Trophoblast cell (in vitro differentiated cells and primary cell): Measurements from ENCODE around the gene AGPS.

Experiments
- DNase-seq, 2 donors: peaks; one replicate each; pipeline ENCODE4 v3.0.0-alpha.2; 2016
- H2AFZ ChIP-seq: 2 replicates; pipeline ENCODE4 v1.6.1; 2013; ENCODE audit warnings: low read length, moderate library complexity, mild to moderate bottlenecking; ENCODE audit not compliant: insufficient read depth, poor library complexity
- H2AK5ac ChIP-seq: 2 replicates; pipeline ENCODE4 v1.6.1; 2013; ENCODE audit warnings: mild to moderate bottlenecking, low read length
- H2BK120ac ChIP-seq: 2 replicates; pipeline ENCODE4 v1.6.1; 2013; ENCODE audit warnings: low read length, mild to moderate bottlenecking, moderate library complexity; ENCODE audit not compliant: insufficient read depth, poor library complexity
- H2BK12ac ChIP-seq: 2 replicates; pipeline ENCODE4 v1.6.1; 2013; ENCODE audit warnings: mild to moderate bottlenecking, low read length, moderate library complexity
- H2BK5ac ChIP-seq: 2 replicates; pipeline ENCODE4 v1.6.1; 2013; ENCODE audit warnings: low read length, low read depth, moderate library complexity, mild to moderate bottlenecking; ENCODE audit not compliant: poor library complexity
- H3K14ac ChIP-seq: 2 replicates; pipeline ENCODE4 v1.6.1; 2013; ENCODE audit warnings: mild to moderate bottlenecking, low read length
- H3K18ac ChIP-seq: 2 replicates; pipeline ENCODE4 v1.6.1; 2013; ENCODE audit warnings: mild to moderate bottlenecking, low read length
- H3K23ac ChIP-seq: 2 replicates; pipeline ENCODE4 v1.6.1; 2013; ENCODE audit warnings: low read length
- H3K27ac ChIP-seq: 2 replicates; pipeline ENCODE4 v1.5.1; 2013; ENCODE audit warnings: low read depth, mild to moderate bottlenecking, inconsistent platforms, low read length, moderate library complexity
- H3K27me3 ChIP-seq: 2 replicates; pipeline ENCODE4 v1.6.1; 2013; ENCODE audit warnings: inconsistent platforms, mild to moderate bottlenecking, low read length, moderate library complexity; ENCODE audit not compliant: insufficient read depth
- H3K36me3 ChIP-seq, 2 experiments: 1 replicate in 1 of 2; 2 replicates in 1 of 2; pipeline ENCODE4 v1.6.1; 2013; ENCODE audit warnings: low read length in 2 of 2, mild to moderate bottlenecking in 2 of 2, moderate library complexity in 1 of 2; ENCODE audit not compliant: insufficient read depth in 2 of 2, control insufficient read depth in 1 of 2
- H3K4ac ChIP-seq: 2 replicates; pipeline ENCODE4 v1.6.1; 2013; ENCODE audit warnings: low read depth, mild to moderate bottlenecking, low read length, moderate library complexity
- H3K4me1 ChIP-seq, 2 experiments: 1 replicate in 1 of 2; 2 replicates in 1 of 2; pipeline ENCODE4 v1.6.1; 2013; ENCODE audit warnings: low read length in 2 of 2, mild to moderate bottlenecking in 2 of 2, moderate library complexity in 1 of 2; ENCODE audit not compliant: insufficient read depth in 2 of 2, control insufficient read depth in 1 of 2
- H3K4me2 ChIP-seq: 2 replicates; pipeline ENCODE4 v1.6.1; 2013; ENCODE audit warnings: inconsistent platforms, mild to moderate bottlenecking, low read length, moderate library complexity
- H3K4me3 ChIP-seq: 2 replicates; pipeline ENCODE4 v1.5.1; 2013; ENCODE audit warnings: mild to moderate bottlenecking, low read depth, low read length, inconsistent platforms
- H3K79me1 ChIP-seq: one replicate; pipeline ENCODE4 v1.6.1; 2013; ENCODE audit warnings: low read length
- H3K79me2 ChIP-seq: 2 replicates; pipeline ENCODE4 v1.6.1; 2013; ENCODE audit warnings: low read length, mild to moderate bottlenecking; ENCODE audit not compliant: control insufficient read depth, insufficient read depth, poor library complexity
- H3K9ac ChIP-seq: 2 replicates; pipeline ENCODE4 v1.6.1; 2013; ENCODE audit warnings: mild to moderate bottlenecking, low read length
- H3K9me3 ChIP-seq: 2 replicates; pipeline ENCODE4 v1.6.1; 2013; ENCODE audit warnings: low read depth, mild to moderate bottlenecking, control low read depth, inconsistent platforms, low read length; ENCODE audit not compliant: insufficient read depth
- H4K12ac ChIP-seq: 2 replicates; pipeline ENCODE4 v1.6.1; 2013; ENCODE audit warnings: low read depth, mild to moderate bottlenecking, low read length, moderate library complexity
- H4K8ac ChIP-seq: 2 replicates; pipeline ENCODE4 v1.6.1; 2013; ENCODE audit warnings: low read depth, mild to moderate bottlenecking, low read length, moderate library complexity
- H4K91ac ChIP-seq: one replicate; pipeline ENCODE4 v1.6.1; 2013; ENCODE audit warnings: low read depth, mild to moderate bottlenecking, low read length, moderate library complexity
- WGBS: extraction: QIAGEN DNeasy Blood & Tissue Kit; methylation state at CpG from one replicate; pipeline ENCODE4 v1.1.7; 2013; ENCODE audit warnings: missing lambda C conversion rate; ENCODE audit not compliant: insufficient read length, insufficient coverage; ENCODE audit errors: extremely low coverage; 5-methylcytosine and 5-hydroxymethylcytosine counted together

The AGPS gene

GRCh38 chr2:177547772-177548171, 155.2 kb downstream of the AGPS start:
- H3K18ac ChIP-seq, result no peak overlapping the region
- H3K9ac ChIP-seq, result no peak overlapping the region
- no peak overlapping the region for H4K12ac ChIP-seq
- no peak for DNase-seq
- H3K14ac ChIP-seq, result no peak overlapping the region
- H2AFZ ChIP-seq, result no peak overlapping the region
- H2BK12ac ChIP-seq, result no peak overlapping the region
- H2BK120ac ChIP-seq, result no peak overlapping the region
- peaks cover 4% of the 10 kb centered on the region for H3K79me1 ChIP-seq
- no peak overlapping the region for H2AK5ac ChIP-seq
- H3K4me3 ChIP-seq, result no peak overlapping the region
- peaks cover 4% of the 10 kb centered on the region in 2 experiments for H3K4me1 ChIP-seq
- H3K9me3 ChIP-seq, result peaks cover 4% of the 10 kb centered on the region
- no peaks in the 10 kb centered on the region for H3K36me3 ChIP-seq
- H4K8ac ChIP-seq, result no peak overlapping the region
- no CpG with 5 or more reads among the region's 1 CpG for WGBS
- no peak overlapping the region for H3K27ac ChIP-seq
- H3K4me2 ChIP-seq, result no peak overlapping the region
- H3K79me2 ChIP-seq, result peaks cover 2% of the 10 kb centered on the region
- H3K23ac ChIP-seq, result no peak overlapping the region
- no peak overlapping the region for H2BK5ac ChIP-seq
- no peak overlapping the region for H4K91ac ChIP-seq
- no peak overlapping the region for H3K4ac ChIP-seq
- H3K27me3 ChIP-seq, result no peaks in the 10 kb centered on the region

- no peaks in the 10 kb centered on the region for H3K27me3 ChIP-seq
- no peak overlapping the region for H2BK12ac ChIP-seq
- H2BK5ac ChIP-seq, result no peak overlapping the region
- no peak overlapping the region for H3K9ac ChIP-seq
- no peak overlapping the region for H3K4me3 ChIP-seq
- H3K4me1 ChIP-seq, result peaks cover 4% of the 10 kb centered on the region in 2 experiments
- no peaks in the 10 kb centered on the region for H3K36me3 ChIP-seq
- no peak overlapping the region for H2AFZ ChIP-seq
- no peak overlapping the region for H3K14ac ChIP-seq
- no peak overlapping the region for H3K4ac ChIP-seq
- peaks cover 7% of the 10 kb centered on the region for H3K79me1 ChIP-seq
- no peak overlapping the region for H4K12ac ChIP-seq
- H4K91ac ChIP-seq, result no peak overlapping the region
- no peak overlapping the region for H2BK120ac ChIP-seq
- no peak overlapping the region for H3K4me2 ChIP-seq
- no peak overlapping the region for H3K18ac ChIP-seq
- H3K79me2 ChIP-seq, result peaks cover 4% of the 10 kb centered on the region
- DNase-seq, result no peak
- no peak overlapping the region for H2AK5ac ChIP-seq
- no peak overlapping the region for H3K27ac ChIP-seq
- H4K8ac ChIP-seq, result no peak overlapping the region
- H3K9me3 ChIP-seq, result peaks cover 4% of the 10 kb centered on the region
- no peak overlapping the region for H3K23ac ChIP-seq
Measured at GRCh38 chr2:177548636-177549035, 156.1 kb downstream of the AGPS start.

GRCh38 chr2:177549171-177549570, 156.6 kb downstream of the AGPS start:
- no peak overlapping the region for H4K91ac ChIP-seq
- H3K9me3 ChIP-seq, result peaks cover 4% of the 10 kb centered on the region
- no peak overlapping the region for H3K4me3 ChIP-seq
- no peak overlapping the region for H3K14ac ChIP-seq
- H3K18ac ChIP-seq, result no peak overlapping the region
- H2BK5ac ChIP-seq, result no peak overlapping the region
- H2BK120ac ChIP-seq, result no peak overlapping the region
- H2AK5ac ChIP-seq, result no peak overlapping the region
- H4K12ac ChIP-seq, result no peak overlapping the region
- DNase-seq, result no peak
- no peak overlapping the region for H4K8ac ChIP-seq
- H3K4ac ChIP-seq, result no peak overlapping the region
- no peak overlapping the region for H3K23ac ChIP-seq
- no peak overlapping the region for H2AFZ ChIP-seq
- H3K9ac ChIP-seq, result no peak overlapping the region
- H3K4me2 ChIP-seq, result no peak overlapping the region
- no peak overlapping the region for H2BK12ac ChIP-seq
- H3K4me1 ChIP-seq, result peaks cover 4% of the 10 kb centered on the region in 2 experiments
- H3K27me3 ChIP-seq, result no peaks in the 10 kb centered on the region
- H3K27ac ChIP-seq, result no peak overlapping the region
- peaks cover 4% of the 10 kb centered on the region for H3K79me2 ChIP-seq
- no peaks in the 10 kb centered on the region for H3K36me3 ChIP-seq
- H3K79me1 ChIP-seq, result peaks cover 7% of the 10 kb centered on the region

- peaks cover 4% of the 10 kb centered on the region in 2 experiments for H3K4me1 ChIP-seq
- H3K27ac ChIP-seq, result no peak overlapping the region
- no peak overlapping the region for H2BK120ac ChIP-seq
- no peaks in the 10 kb centered on the region for H3K36me3 ChIP-seq
- no peak overlapping the region for H3K18ac ChIP-seq
- H3K9me3 ChIP-seq, result peaks cover 4% of the 10 kb centered on the region
- no peak overlapping the region for H3K4me3 ChIP-seq
- no peak overlapping the region for H3K23ac ChIP-seq
- no peak overlapping the region for H2AK5ac ChIP-seq
- no peak overlapping the region for H3K14ac ChIP-seq
- H3K79me2 ChIP-seq, result peaks cover 4% of the 10 kb centered on the region
- no peak overlapping the region for H3K9ac ChIP-seq
- H3K79me1 ChIP-seq, result peaks cover 7% of the 10 kb centered on the region
- no peak overlapping the region for H4K91ac ChIP-seq
- H4K12ac ChIP-seq, result no peak overlapping the region
- no peak for DNase-seq
- no peak overlapping the region for H2AFZ ChIP-seq
- H4K8ac ChIP-seq, result no peak overlapping the region
- no peaks in the 10 kb centered on the region for H3K27me3 ChIP-seq
- H2BK5ac ChIP-seq, result no peak overlapping the region
- no peak overlapping the region for H3K4ac ChIP-seq
- no CpG with 5 or more reads among the region's 5 CpGs for WGBS
- no peak overlapping the region for H2BK12ac ChIP-seq
- no peak overlapping the region for H3K4me2 ChIP-seq
Measured at GRCh38 chr2:177550264-177551200, 158.0 kb downstream of the AGPS start.
